ENCODE results near the gene OR2AE1. TPM values are rescaled to one million over a fixed set of nuclear protein-coding genes. Genes with fewer than 3 reads are reported as not detected.

OR2AE1 gene
- total and polyA plus RNA-seq, 2 of the 13 experiments (the other 11 are each of a cell fraction or from before 2014, with no cell fraction given) = not detected

DNA sequence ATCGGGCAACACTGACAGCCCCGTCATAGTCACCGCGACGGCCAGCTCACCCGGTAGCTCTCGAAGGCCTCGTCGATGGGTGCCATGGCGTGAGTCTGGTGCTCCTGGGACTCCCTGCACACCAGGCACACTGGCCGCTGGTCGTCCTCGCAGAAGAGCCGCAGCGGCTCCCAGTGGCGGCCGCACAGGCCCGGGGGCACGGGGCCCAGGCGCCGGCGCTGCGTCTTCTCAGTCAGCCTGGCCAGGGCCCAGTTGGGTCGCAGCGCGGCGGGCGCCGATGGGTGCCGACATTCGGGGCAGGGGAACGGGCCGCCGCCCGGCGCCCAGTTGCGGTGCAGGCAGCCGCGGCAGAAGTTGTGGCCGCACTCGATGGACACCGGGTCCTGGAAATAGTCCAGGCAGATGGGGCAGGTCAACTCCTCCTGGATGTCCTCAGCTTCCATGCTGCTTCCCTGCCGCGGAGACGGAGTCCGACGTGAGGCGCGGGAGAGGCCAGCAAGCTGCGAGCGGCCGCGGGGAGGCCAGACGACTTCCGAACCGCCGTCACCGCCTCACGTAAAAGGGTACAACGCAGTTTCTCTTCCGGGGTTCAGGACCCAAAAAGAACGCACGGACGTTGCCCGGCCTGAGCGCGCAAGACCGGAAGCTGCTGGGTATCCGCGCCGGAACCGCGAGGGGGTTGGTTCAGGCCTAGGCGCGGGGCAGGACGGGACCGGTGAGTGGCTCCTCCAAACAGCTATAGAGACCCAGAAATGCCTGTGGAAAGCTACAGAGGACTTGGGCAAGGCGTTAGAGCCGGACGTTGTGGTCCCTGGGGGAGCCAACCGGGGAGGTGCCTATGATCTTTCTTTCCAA, 42.4 kb upstream of the OR2AE1 start, which contains the start of gene TRIM4 (continued):
- TF ChIP-seq, protein P1, sequence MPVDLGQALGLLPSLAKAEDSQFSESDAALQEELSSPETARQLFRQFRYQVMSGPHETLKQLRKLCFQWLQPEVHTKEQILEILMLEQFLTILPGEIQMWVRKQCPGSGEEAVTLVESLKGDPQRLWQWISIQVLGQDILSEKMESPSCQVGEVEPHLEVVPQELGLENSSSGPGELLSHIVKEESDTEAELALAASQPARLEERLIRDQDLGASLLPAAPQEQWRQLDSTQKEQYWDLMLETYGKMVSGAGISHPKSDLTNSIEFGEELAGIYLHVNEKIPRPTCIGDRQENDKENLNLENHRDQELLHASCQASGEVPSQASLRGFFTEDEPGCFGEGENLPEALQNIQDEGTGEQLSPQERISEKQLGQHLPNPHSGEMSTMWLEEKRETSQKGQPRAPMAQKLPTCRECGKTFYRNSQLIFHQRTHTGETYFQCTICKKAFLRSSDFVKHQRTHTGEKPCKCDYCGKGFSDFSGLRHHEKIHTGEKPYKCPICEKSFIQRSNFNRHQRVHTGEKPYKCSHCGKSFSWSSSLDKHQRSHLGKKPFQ (CRISPR knock-in tag; IDR thresholded peaks at IDR 0.05; ENCODE audit: insufficient replicate concordance) = no peak
- TF ChIP-seq ZNF816 (CRISPR knock-in tag; IDR thresholded peaks at IDR 0.05; ENCODE audit: borderline replicate concordance) = 0 out of 2 replicates have a peak, but pooled peaks have one; percentile 78
- TF ChIP-seq ZNF292 (CRISPR knock-in tag; IDR thresholded peaks at IDR 0.05; ENCODE audit: borderline replicate concordance, low read depth) = 0 out of 2 replicates have a peak, but pooled peaks have one; percentile 49
- peak; percentile 97 for TF ChIP-seq KAT8 (CRISPR knock-in tag; IDR thresholded peaks at IDR 0.05)
- peak; percentile 92; the same call in 1 of the 2 replicates for TF ChIP-seq ZNF598 (CRISPR knock-in tag; IDR thresholded peaks at IDR 0.05; ENCODE audit: borderline replicate concordance)
- no peak for TF ChIP-seq STAT5B (CRISPR knock-in tag; IDR thresholded peaks at IDR 0.05)
- TF ChIP-seq, protein P2, sequence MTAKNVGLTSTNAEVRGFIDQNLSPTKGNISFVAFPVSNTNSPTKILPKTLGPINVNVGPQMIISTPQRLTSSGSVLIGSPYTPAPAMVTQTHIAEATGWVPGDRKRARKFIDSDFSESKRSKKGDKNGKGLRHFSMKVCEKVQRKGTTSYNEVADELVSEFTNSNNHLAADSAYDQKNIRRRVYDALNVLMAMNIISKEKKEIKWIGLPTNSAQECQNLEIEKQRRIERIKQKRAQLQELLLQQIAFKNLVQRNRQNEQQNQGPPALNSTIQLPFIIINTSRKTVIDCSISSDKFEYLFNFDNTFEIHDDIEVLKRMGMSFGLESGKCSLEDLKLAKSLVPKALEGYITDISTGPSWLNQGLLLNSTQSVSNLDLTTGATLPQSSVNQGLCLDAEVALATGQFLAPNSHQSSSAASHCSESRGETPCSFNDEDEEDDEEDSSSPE (CRISPR knock-in tag; IDR thresholded peaks at IDR 0.05) = no peak; the same call in 1 of the 2 replicates
- TF ChIP-seq, protein P3, sequence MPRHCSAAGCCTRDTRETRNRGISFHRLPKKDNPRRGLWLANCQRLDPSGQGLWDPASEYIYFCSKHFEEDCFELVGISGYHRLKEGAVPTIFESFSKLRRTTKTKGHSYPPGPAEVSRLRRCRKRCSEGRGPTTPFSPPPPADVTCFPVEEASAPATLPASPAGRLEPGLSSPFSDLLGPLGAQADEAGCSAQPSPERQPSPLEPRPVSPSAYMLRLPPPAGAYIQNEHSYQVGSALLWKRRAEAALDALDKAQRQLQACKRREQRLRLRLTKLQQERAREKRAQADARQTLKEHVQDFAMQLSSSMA (CRISPR knock-in tag; IDR thresholded peaks at IDR 0.05) = 0 out of 2 replicates have a peak, but pooled peaks have one; percentile 21
- TF ChIP-seq DMAP1 (CRISPR knock-in tag; IDR thresholded peaks at IDR 0.05) = peak; percentile 89
- TF ChIP-seq ZNF75D (CRISPR knock-in tag; IDR thresholded peaks at IDR 0.05; ENCODE audit: borderline replicate concordance) = no peak
- TF ChIP-seq, protein P4, sequence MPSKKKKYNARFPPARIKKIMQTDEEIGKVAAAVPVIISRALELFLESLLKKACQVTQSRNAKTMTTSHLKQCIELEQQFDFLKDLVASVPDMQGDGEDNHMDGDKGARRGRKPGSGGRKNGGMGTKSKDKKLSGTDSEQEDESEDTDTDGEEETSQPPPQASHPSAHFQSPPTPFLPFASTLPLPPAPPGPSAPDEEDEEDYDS (CRISPR knock-in tag; IDR thresholded peaks at IDR 0.05) = peak; percentile 88
- peak; percentile 82 for TF ChIP-seq CBFB (CRISPR knock-in tag; IDR thresholded peaks at IDR 0.05)
- no peak for TF ChIP-seq ATF7 (IDR thresholded peaks at IDR 0.05)
- TF ChIP-seq ATF7 (CRISPR knock-in tag; IDR thresholded peaks at IDR 0.05) = no peak
- TF ChIP-seq TARDBP (CRISPR knock-in tag; IDR thresholded peaks at IDR 0.05) = peak; percentile 73; the same call in 1 of the 2 replicates
- TF ChIP-seq ZNF124 (CRISPR knock-in tag; IDR thresholded peaks at IDR 0.05) = 0 out of 2 replicates have a peak, but pooled peaks have one; percentile 24
- no peak; the same call in 1 of the 2 replicates for TF ChIP-seq ZNF510 (CRISPR knock-in tag; IDR thresholded peaks at IDR 0.05; ENCODE audit: low read depth)
- TF ChIP-seq XRCC5 (optimal IDR thresholded peaks at IDR 0.05; ENCODE audit: low read length) = peak; percentile 28
- TF ChIP-seq, protein P5, sequence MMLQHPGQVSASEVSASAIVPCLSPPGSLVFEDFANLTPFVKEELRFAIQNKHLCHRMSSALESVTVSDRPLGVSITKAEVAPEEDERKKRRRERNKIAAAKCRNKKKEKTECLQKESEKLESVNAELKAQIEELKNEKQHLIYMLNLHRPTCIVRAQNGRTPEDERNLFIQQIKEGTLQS (CRISPR knock-in tag; IDR thresholded peaks at IDR 0.05) = no peak
- no peak for TF ChIP-seq MTA3 (CRISPR knock-in tag; IDR thresholded peaks at IDR 0.05)
- TF ChIP-seq, protein P6, sequence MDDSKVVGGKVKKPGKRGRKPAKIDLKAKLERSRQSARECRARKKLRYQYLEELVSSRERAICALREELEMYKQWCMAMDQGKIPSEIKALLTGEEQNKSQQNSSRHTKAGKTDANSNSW (CRISPR knock-in tag; IDR thresholded peaks at IDR 0.05; ENCODE audit: borderline replicate concordance) = peak; percentile 74; the same call in 1 of the 2 replicates
- TF ChIP-seq HNRNPLL (IDR thresholded peaks at IDR 0.05; ENCODE audit: low read depth, low read length, poor library complexity, severe bottlenecking) = peak; percentile 87
- 0 out of 2 replicates have a peak, but pooled peaks have one; percentile 19 for TF ChIP-seq ZKSCAN5 (CRISPR knock-in tag; IDR thresholded peaks at IDR 0.05)
